GM12873 (cell line): Measurements from ENCODE around the gene MTMR1.

Experiments used
- TF ChIP-seq, protein P1 (sequence below): IDR thresholded peaks from 2 replicates; pipeline ENCODE4 v1.5.1; 2012; ENCODE audit warnings: low read depth, mild to moderate bottlenecking, moderate library complexity, low read length, control low read depth; ENCODE audit not compliant: insufficient read depth; ENCODE audit errors: missing control alignments

Gene MTMR1

DNA sequence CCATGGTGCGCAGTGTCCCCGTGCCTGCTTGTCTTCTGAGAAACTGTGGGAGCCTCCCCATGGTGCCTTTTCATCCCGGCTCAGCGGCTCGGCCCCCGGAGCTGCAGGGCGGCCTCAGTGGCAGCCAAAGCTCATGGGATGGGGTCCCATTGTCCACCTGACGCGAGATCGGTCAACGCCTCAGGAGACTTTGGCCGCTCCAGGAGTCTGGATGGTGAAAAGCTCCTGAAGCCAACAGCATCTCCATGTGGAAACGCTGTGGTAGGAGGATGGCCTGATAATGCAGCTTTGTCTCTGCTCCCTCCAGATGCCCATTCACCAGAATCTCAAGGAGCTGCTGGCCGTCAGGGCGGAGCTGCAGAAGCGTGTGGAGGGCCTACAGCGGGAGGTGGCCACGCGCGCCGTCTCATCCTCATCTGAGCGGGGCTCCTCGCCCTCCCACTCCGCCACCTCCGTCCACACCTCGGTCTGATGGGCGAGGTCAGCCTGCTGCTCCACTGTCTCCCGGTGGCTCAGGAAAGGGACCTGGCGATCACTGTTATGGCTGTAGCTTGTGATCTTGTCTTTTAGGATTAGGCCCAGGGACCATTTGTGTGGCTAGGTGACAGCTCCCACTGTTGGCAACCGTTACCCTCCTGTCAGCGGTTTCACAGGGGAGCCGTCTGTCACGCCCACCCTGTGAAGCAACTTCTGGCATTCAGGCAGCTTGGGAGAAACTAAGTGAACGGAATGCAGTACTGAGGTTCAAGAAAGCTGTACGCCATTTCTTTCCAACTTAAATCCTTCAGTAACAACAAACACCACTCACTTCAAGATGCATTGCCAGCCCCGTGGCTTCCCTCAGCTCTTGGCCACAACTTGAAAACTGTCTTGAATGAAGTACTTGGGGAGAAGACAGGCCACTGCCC lies 69.3 kb downstream of the MTMR1 start:
- TF ChIP-seq, protein P1, sequence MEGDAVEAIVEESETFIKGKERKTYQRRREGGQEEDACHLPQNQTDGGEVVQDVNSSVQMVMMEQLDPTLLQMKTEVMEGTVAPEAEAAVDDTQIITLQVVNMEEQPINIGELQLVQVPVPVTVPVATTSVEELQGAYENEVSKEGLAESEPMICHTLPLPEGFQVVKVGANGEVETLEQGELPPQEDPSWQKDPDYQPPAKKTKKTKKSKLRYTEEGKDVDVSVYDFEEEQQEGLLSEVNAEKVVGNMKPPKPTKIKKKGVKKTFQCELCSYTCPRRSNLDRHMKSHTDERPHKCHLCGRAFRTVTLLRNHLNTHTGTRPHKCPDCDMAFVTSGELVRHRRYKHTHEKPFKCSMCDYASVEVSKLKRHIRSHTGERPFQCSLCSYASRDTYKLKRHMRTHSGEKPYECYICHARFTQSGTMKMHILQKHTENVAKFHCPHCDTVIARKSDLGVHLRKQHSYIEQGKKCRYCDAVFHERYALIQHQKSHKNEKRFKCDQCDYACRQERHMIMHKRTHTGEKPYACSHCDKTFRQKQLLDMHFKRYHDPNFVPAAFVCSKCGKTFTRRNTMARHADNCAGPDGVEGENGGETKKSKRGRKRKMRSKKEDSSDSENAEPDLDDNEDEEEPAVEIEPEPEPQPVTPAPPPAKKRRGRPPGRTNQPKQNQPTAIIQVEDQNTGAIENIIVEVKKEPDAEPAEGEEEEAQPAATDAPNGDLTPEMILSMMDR: no peak

DNA sequence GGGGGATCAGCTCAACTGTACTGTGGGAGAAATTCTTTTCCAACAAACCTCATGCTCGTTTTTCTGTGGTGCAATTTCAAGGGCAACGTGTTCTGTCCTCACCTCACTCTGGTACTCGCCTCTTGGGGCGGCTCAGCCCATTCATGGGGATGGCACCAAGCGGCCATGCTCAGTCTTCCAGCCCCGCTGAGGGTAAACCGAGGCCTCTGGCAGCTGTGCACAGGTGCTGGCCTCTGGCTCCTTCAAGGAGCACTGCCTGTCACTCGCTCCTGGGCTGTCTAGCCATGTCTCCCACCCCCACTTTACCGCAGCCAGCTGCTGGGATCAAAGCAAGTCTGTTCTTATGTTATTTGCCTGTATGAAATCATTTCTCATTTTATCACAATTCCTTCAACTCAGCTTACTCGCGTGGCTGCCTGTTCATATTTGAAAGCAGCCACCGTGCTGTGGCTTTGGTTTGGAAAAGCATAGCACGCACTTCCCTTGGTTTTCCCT lies 70.2 kb downstream of the MTMR1 start:
- TF ChIP-seq, protein P1: no peak

DNA sequence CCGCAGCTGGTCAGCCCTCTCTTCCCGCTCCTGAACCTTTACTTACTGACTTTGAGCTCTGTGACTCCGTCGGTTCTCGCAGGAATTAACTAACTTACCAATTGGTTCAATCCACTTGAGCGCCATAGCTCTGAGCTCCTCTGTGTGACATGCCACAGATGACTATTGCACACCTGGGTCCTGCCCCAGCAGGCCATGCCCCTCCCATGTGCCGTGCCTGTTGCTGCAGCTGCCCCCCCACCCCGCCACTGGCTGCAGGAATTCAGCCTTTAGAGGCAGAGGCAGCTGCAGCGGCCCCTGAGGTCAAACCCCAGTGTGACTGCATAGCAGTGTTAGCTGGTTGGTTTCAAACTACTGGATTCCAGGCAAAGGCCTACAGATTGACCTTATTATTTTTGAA lies 70.6 kb downstream of the MTMR1 start:
- TF ChIP-seq, protein P1: no peak

DNA sequence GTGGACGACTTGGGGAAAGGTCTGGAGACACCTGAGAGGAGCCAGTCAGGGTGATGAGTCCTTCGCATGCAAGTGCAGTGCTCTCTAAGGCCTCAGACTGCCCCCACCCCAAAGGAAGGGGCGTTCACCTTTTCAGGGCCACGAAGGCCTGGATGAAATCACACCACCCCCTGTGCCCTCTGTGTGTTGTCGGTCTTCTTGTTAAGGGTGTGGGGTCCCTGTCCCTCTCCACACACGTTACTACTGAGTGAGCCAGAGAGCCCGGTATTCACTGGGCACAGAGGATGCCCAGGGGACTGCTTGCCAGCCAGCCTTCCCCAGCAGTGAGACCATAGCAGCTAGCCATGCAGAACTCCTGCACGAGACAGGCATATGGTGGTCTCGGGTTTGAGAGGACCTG lies 72.0 kb downstream of the MTMR1 start:
- TF ChIP-seq, protein P1: no peak

DNA sequence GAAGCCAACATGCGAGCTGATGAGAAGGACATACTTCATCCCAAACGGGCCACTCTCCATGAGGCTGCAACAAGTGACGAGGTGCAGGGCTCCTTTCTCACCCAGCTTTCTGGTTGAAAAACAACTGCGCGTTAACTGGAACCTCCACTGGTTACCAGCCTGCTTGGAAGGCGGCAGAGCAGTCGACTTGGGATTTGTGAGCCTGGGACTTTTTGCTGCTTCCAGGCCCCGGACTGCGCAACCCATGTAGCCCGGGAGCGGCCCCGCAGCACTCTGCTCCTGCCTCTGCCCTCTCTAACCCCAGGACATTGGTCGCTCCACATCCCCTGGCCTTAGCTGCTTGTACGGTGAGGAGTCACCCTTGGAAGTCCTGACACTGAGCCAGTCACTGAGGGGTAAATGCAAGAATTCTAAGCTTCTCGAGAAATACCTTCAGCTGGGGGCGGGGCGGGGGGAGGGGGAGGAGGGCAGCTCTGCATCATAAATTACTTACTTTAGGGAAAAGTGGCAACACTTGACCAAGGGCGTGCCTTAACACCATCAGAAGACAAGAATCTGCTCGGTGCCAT lies 72.7 kb downstream of the MTMR1 start:
- TF ChIP-seq, protein P1: no peak

DNA sequence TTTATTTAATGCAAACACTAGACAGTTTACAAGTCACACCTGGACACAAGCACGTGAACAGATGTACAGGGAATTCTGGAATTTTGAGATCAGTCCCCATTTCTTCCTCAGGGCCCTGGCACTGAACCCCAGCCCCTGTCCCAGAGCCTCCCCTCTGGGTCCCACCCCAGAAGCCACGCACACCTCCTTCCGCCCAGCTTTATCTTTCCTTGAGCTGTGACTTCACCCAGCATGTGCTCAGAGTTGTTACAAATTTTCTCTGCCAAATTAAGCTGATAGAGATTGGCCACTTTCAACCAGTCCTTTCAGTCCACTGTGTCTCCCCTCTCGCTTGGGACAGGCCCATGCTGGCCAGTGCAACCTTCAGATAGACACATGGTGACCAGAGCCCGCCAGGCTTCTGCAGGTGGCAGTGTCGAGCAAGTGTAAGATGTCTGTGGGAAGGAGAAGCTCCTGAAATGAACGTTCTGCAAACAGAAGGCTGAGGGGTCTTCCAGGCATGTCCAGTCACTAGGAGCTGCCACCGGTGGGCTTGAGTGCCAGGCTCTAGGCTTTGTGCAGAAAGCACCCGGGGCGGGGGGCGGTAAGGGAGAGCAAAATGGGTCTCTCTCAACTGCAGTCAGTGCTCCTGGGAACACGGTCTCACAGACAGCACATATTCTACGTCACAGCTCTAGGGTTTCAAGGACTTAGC lies 73.3 kb downstream of the MTMR1 start:
- TF ChIP-seq, protein P1: no peak

DNA sequence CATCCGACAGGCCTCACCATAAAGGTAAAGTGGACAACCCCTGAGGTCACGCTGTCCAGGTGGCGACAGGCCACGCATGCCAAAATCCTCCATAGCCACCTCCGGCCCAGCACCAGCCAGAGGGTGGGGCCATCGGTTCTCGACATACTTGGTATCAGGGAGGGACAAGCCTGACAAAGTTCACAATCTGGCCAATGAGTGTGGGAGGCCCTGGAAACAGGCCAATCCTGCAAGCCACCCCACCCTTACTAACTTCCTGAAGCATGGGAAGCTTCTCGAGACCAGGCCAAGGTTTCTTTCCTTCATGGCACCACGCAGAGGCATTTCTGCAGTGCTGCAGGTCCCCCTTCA lies 73.8 kb downstream of the MTMR1 start:
- TF ChIP-seq, protein P1: no peak
